Vagina (tissue), 2 donors: ENCODE results near the gene BNC2.

Experiments
- CTCF ChIP-seq, 3 experiments: fragments of 450-650 bp in 2 of 3; fragments of 200-600 bp in 1 of 3; sonication (generic) in 1 of 3; IDR thresholded peaks; one replicate each; pipeline ENCODE4 v1.5.1; 2017 to 2019; ENCODE audit warnings: antibody characterized with exemption in 3 of 3, mild to moderate bottlenecking in 2 of 3, moderate library complexity in 2 of 3
- POLR2A ChIP-seq, 2 donors: fragments of 450-650 bp; IDR thresholded peaks; one replicate each; pipeline ENCODE4 v1.6.1; 2017; ENCODE audit warnings: antibody characterized with exemption in 2 of 2, mild to moderate bottlenecking in 2 of 2, moderate library complexity in 2 of 2
- POLR2AphosphoS5 ChIP-seq, 2 donors: sonication (generic); formaldehyde crosslinking; IDR thresholded peaks; one replicate each; pipeline ENCODE4 v1.9.0; 2017; ENCODE audit warnings: antibody characterized with exemption in 2 of 2, mild to moderate bottlenecking in 2 of 2, low read depth in 1 of 2; ENCODE audit not compliant: insufficient read depth in 1 of 2

GRCh38 chr9:16784002-16784401, 86.5 kb downstream of the BNC2 start:
- TF ChIP-seq CTCF (IDR thresholded peaks at IDR 0.05) (no peak), POLR2AphosphoS5 (IDR thresholded peaks at IDR 0.05; ENCODE audit: insufficient read depth in 1 of 2, low read depth in 1 of 2) (no peak), POLR2A (IDR thresholded peaks at IDR 0.05) (no peak)
